Measurements from ENCODE around the gene GPR62. TPM values are rescaled to one million over a fixed set of nuclear protein-coding genes. Genes with fewer than 3 reads are reported as not detected.

GPR62 gene
- total and polyA plus RNA-seq, 9 of the 15 experiments (the other 6 are each of a cell fraction or from before 2014, with no cell fraction given), result not detected

- TF ChIP-seq ZNF512 (tag; IDR thresholded peaks at IDR 0.05) (no peak), ZNF280B (CRISPR knock-in tag; IDR thresholded peaks at IDR 0.05) (no peak), GATA2 (CRISPR knock-in tag; IDR thresholded peaks at IDR 0.05) (no peak), RBM14 (IDR thresholded peaks at IDR 0.05; ENCODE audit: borderline replicate concordance, insufficient read depth, low read depth, low read length) (no peak), E2F4 (CRISPR knock-in tag; IDR thresholded peaks at IDR 0.05; ENCODE audit: low read depth) (no peak), PCBP1 (IDR thresholded peaks at IDR 0.05; ENCODE audit: low read depth, low read length, poor library complexity, severe bottlenecking) (peak; percentile 51), ELF4 (CRISPR knock-in tag; IDR thresholded peaks at IDR 0.05) (no peak), HOMEZ (CRISPR knock-in tag; IDR thresholded peaks at IDR 0.05) (no peak), ZNF589 (CRISPR knock-in tag; IDR thresholded peaks at IDR 0.05; ENCODE audit: low read depth) (0 out of 2 replicates have a peak, but pooled peaks have one; percentile 6), FOXK1 (CRISPR knock-in tag; IDR thresholded peaks at IDR 0.05; ENCODE audit: borderline replicate concordance) (no peak), HDAC3 (IDR thresholded peaks at IDR 0.05; ENCODE audit: borderline replicate concordance, partially characterized antibody) (no peak), FOXK2 (conservative IDR thresholded peaks at IDR 0.05 in 1 of 2, IDR thresholded peaks at IDR 0.05 in 1 of 2; ENCODE audit: low read depth in 2 of 2) (peak; percentile 84 to 92), ZNF23 (CRISPR knock-in tag; IDR thresholded peaks at IDR 0.05) (no peak), FOS (IDR thresholded peaks at IDR 0.05; ENCODE audit: extremely low read depth, insufficient read length) (peak; percentile 86), SIX5 (IDR thresholded peaks at IDR 0.05; ENCODE audit: borderline replicate concordance in 1 of 2, insufficient read depth in 1 of 2, low read depth in 1 of 2, low read length in 2 of 2) (no peak), NFATC3 (IDR thresholded peaks at IDR 0.05) (no peak), CHAMP1 (IDR thresholded peaks at IDR 0.05) (no peak), MAX (CRISPR knock-in tag; IDR thresholded peaks at IDR 0.05) (peak; percentile 86)
These were observed 13.2 kb upstream of the GPR62 start, which contains the start of the genes PARP3 and RRP9 (continued) for GRCh38 chr3:51941798-51942602.

Measured in K562 (cell line).